VCaP (cell line): ENCODE measurements around the gene ARL4D.

Experiments used
- H3K27ac ChIP-seq: fragments of 450-650 bp; 2 replicates; pipeline ENCODE4 v1.5.1; 2017
- CTCF ChIP-seq: fragments of 450-650 bp; conservative IDR thresholded peaks from 2 replicates; pipeline ENCODE4 v1.5.1; 2017; ENCODE audit warnings: mild to moderate bottlenecking, moderate library complexity

The ARL4D gene

GRCh38 chr17:43438626-43439025, 39.8 kb downstream of the ARL4D start:
- H3K27ac ChIP-seq = no peak overlapping the region
- TF ChIP-seq CTCF = no peak

- TF ChIP-seq CTCF = no peak
- no peak overlapping the region for H3K27ac ChIP-seq
These were observed 40.2 kb downstream of the ARL4D start for GRCh38 chr17:43439041-43439440.

GRCh38 chr17:43442711-43443110, 43.9 kb downstream of the ARL4D start:
- H3K27ac ChIP-seq = no peak overlapping the region
- TF ChIP-seq CTCF = no peak

GRCh38 chr17:43443381-43443780, 44.6 kb downstream of the ARL4D start:
- no peak overlapping the region for H3K27ac ChIP-seq
- TF ChIP-seq CTCF = no peak

- H3K27ac ChIP-seq = no peak overlapping the region
- TF ChIP-seq CTCF = no peak
These were observed 45.6 kb downstream of the ARL4D start for GRCh38 chr17:43444223-43445008.

- TF ChIP-seq CTCF = no peak
- H3K27ac ChIP-seq = no peak overlapping the region
These were observed 46.3 kb downstream of the ARL4D start for GRCh38 chr17:43445009-43445589.

GRCh38 chr17:43446773-43447172, 48.0 kb downstream of the ARL4D start:
- no peak for TF ChIP-seq CTCF
- H3K27ac ChIP-seq = no peak overlapping the region
